G401.6 (cell line): ENCODE measurements around the gene PIGBOS1.
"Not testable (repeated sequence)": the region's sequence is repeated elsewhere in the genome, so short reads cannot be mapped to it uniquely, and the experiment has no call there.

Source experiments
- FAIRE-seq: peaks from 2 replicates; lab custom pipeline; 2012; peaks lifted over from hg19 to GRCh38; lab: Jason Lieb, UNC

Gene PIGBOS1

GRCh38 chr15:55318588-55319494, at the start of gene PIGBOS1, which contains the start of gene PIGB:
Gene PIGBOS1, minus strand, starts transcription at chr15:55319123. Its CDS starts 1,331 bp downstream, at chr15:55317792.
Gene PIGB, plus strand, starts transcription at chr15:55319222. Its CDS starts 29 bp downstream, at chr15:55319251.
- peak; percentile 79 for FAIRE-seq

- FAIRE-seq, result no peak
Observed at GRCh38 chr15:55366981-55367380, 48.1 kb upstream of the PIGBOS1 start.

- FAIRE-seq, result no peak
Observed at GRCh38 chr15:55362641-55363040, 43.7 kb upstream of the PIGBOS1 start.

GRCh38 chr15:55361048-55361447, 42.1 kb upstream of the PIGBOS1 start:
- no peak for FAIRE-seq

- no peak for FAIRE-seq
Observed at GRCh38 chr15:55360256-55360655, 41.3 kb upstream of the PIGBOS1 start.

- FAIRE-seq, result no peak
Observed at GRCh38 chr15:55358471-55358870, 39.5 kb upstream of the PIGBOS1 start.

- no peak for FAIRE-seq
Observed at GRCh38 chr15:55357774-55358173, 38.9 kb upstream of the PIGBOS1 start.

GRCh38 chr15:55356985-55357585, 38.2 kb upstream of the PIGBOS1 start:
- FAIRE-seq, result no peak

GRCh38 chr15:55353025-55353424, 34.1 kb upstream of the PIGBOS1 start:
- FAIRE-seq, result no peak

- no peak for FAIRE-seq
Observed at GRCh38 chr15:55349282-55349681, 30.4 kb upstream of the PIGBOS1 start.

- FAIRE-seq, result no peak
Observed at GRCh38 chr15:55348281-55348778, 29.4 kb upstream of the PIGBOS1 start.

- no peak for FAIRE-seq
Observed at GRCh38 chr15:55344206-55344605, 25.3 kb upstream of the PIGBOS1 start.

- no peak for FAIRE-seq
Observed at GRCh38 chr15:55343168-55343567, 24.2 kb upstream of the PIGBOS1 start.

- no peak for FAIRE-seq
Observed at GRCh38 chr15:55337160-55337559, 18.2 kb upstream of the PIGBOS1 start.

- no peak for FAIRE-seq
Observed at GRCh38 chr15:55334997-55335396, 16.1 kb upstream of the PIGBOS1 start.

GRCh38 chr15:55334371-55334770, 15.4 kb upstream of the PIGBOS1 start:
- FAIRE-seq, result no peak

- FAIRE-seq, result no peak
Observed at GRCh38 chr15:55327387-55327786, 8.5 kb upstream of the PIGBOS1 start.

GRCh38 chr15:55322467-55322866, 3.5 kb upstream of the PIGBOS1 start:
- FAIRE-seq, result no peak

GRCh38 chr15:55320963-55321362, 2.0 kb upstream of the PIGBOS1 start:
- no peak for FAIRE-seq

GRCh38 chr15:55320238-55320550, 1.3 kb upstream of the PIGBOS1 start:
- no peak for FAIRE-seq

- FAIRE-seq, result no peak
Observed at GRCh38 chr15:55319537-55320237, 764 bp upstream of the PIGBOS1 start.

- FAIRE-seq, result not testable (repeated sequence)
Observed at GRCh38 chr15:55302801-55303200, 16.1 kb downstream of the PIGBOS1 start.

GRCh38 chr15:55297315-55297714, 21.6 kb downstream of the PIGBOS1 start:
- FAIRE-seq, result no peak
